WI38 (cell line): ENCODE data around the gene BAX.

Experiments used
- H3K4me3 ChIP-seq: 2 replicates; pipeline ENCODE4 v1.5.1; 2011; ENCODE audit warnings: low read depth, mild to moderate bottlenecking, control low read depth, low read length
- TF ChIP-seq, protein P1 (sequence below): IDR thresholded peaks from 2 replicates; pipeline ENCODE4 v1.5.1; 2012; ENCODE audit warnings: low read depth, mild to moderate bottlenecking, control low read depth, low read length

BAX gene

DNA sequence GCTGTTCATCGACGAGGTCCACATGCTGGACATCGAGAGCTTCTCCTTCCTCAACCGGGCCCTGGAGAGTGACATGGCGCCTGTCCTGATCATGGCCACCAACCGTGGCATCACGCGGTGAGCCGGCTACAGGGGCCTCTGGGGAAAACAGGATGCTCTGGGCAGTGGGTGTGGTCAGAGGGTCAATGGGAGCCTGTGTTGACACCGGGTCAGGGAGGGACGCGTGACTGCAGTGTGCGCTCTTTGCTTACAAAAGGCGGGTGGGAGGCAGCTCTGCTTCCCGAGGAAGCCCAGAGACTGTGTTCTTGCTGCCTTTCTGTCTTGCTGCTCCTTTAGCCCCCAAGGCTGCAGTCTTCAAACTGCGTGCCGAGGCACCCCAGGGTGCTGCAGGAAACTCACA is 56.5 kb downstream of the BAX start:
- TF ChIP-seq, protein P1, sequence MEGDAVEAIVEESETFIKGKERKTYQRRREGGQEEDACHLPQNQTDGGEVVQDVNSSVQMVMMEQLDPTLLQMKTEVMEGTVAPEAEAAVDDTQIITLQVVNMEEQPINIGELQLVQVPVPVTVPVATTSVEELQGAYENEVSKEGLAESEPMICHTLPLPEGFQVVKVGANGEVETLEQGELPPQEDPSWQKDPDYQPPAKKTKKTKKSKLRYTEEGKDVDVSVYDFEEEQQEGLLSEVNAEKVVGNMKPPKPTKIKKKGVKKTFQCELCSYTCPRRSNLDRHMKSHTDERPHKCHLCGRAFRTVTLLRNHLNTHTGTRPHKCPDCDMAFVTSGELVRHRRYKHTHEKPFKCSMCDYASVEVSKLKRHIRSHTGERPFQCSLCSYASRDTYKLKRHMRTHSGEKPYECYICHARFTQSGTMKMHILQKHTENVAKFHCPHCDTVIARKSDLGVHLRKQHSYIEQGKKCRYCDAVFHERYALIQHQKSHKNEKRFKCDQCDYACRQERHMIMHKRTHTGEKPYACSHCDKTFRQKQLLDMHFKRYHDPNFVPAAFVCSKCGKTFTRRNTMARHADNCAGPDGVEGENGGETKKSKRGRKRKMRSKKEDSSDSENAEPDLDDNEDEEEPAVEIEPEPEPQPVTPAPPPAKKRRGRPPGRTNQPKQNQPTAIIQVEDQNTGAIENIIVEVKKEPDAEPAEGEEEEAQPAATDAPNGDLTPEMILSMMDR: no peak
- no peak overlapping the region for H3K4me3 ChIP-seq
